Neutrophil (primary cell): Measurements from ENCODE around the gene PLEKHA3.

ENCODE experiments used
- H3K27ac ChIP-seq: fragments of 200-600 bp; sonication (generic); 2 replicates; pipeline ENCODE4 v1.5.1; 2016; ENCODE audit warnings: mild to moderate bottlenecking, moderate library complexity
- H3K27me3 ChIP-seq: fragments of 200-600 bp; sonication (generic); 2 replicates; pipeline ENCODE4 v1.6.0; 2016; ENCODE audit warnings: mild to moderate bottlenecking
- H3K36me3 ChIP-seq: fragments of 200-600 bp; sonication (generic); 2 replicates; pipeline ENCODE4 v1.5.1; 2017
- H3K4me1 ChIP-seq, 2 experiments: fragments of 200-600 bp in 1 of 2; sonication (generic) in 1 of 2; 1 replicate in 1 of 2; 2 replicates in 1 of 2; pipeline versions ENCODE4 v1.5.1 to v1.6.1; 2013 to 2016; ENCODE audit warnings: low read depth in 1 of 2, low read length in 1 of 2, mild to moderate bottlenecking in 1 of 2, moderate library complexity in 1 of 2; ENCODE audit not compliant: control insufficient read depth in 1 of 2, insufficient read depth in 1 of 2
- H3K4me3 ChIP-seq, 2 experiments: fragments of 200-600 bp in 1 of 2; sonication (generic) in 1 of 2; 1 replicate in 1 of 2; 2 replicates in 1 of 2; pipeline ENCODE4 v1.5.1; 2013 to 2016; ENCODE audit warnings: low read depth in 1 of 2, low read length in 1 of 2, mild to moderate bottlenecking in 1 of 2, moderate library complexity in 1 of 2
- H3K9me3 ChIP-seq: fragments of 200-600 bp; sonication (generic); 2 replicates; pipeline ENCODE4 v1.5.1; 2016
- TF ChIP-seq, protein P1 (sequence below): fragments of 200-600 bp; sonication (generic); IDR thresholded peaks from 2 replicates; pipeline ENCODE4 v1.5.1; 2016; ENCODE audit warnings: antibody characterized with exemption

The PLEKHA3 gene

DNA sequence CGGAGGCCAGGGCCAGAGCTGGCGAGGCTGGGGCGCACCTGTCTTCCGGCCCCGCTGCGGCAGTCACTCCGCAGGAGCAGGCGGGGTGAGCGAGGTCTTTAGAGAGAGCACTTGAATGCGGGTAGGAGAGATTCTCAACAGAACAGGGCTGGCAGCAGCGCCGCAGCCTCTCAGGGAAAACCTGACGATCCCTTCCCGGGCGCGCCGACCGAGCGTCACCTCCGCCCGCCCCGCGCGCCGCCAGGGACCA, 29.8 kb upstream of the PLEKHA3 start:
- Histone ChIP-seq H3K36me3 (no peaks in the 10 kb centered on the region), H3K27me3 (no peaks in the 10 kb centered on the region), H3K27ac (peak overlapping the region; percentile 90), H3K4me3 (peak overlapping the region; percentile 86 to 90), H3K9me3 (no peaks in the 10 kb centered on the region), H3K4me1 (peaks cover 16 to 19% of the 10 kb centered on the region in 2 experiments)
- TF ChIP-seq, protein P1, sequence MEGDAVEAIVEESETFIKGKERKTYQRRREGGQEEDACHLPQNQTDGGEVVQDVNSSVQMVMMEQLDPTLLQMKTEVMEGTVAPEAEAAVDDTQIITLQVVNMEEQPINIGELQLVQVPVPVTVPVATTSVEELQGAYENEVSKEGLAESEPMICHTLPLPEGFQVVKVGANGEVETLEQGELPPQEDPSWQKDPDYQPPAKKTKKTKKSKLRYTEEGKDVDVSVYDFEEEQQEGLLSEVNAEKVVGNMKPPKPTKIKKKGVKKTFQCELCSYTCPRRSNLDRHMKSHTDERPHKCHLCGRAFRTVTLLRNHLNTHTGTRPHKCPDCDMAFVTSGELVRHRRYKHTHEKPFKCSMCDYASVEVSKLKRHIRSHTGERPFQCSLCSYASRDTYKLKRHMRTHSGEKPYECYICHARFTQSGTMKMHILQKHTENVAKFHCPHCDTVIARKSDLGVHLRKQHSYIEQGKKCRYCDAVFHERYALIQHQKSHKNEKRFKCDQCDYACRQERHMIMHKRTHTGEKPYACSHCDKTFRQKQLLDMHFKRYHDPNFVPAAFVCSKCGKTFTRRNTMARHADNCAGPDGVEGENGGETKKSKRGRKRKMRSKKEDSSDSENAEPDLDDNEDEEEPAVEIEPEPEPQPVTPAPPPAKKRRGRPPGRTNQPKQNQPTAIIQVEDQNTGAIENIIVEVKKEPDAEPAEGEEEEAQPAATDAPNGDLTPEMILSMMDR = no peak

DNA sequence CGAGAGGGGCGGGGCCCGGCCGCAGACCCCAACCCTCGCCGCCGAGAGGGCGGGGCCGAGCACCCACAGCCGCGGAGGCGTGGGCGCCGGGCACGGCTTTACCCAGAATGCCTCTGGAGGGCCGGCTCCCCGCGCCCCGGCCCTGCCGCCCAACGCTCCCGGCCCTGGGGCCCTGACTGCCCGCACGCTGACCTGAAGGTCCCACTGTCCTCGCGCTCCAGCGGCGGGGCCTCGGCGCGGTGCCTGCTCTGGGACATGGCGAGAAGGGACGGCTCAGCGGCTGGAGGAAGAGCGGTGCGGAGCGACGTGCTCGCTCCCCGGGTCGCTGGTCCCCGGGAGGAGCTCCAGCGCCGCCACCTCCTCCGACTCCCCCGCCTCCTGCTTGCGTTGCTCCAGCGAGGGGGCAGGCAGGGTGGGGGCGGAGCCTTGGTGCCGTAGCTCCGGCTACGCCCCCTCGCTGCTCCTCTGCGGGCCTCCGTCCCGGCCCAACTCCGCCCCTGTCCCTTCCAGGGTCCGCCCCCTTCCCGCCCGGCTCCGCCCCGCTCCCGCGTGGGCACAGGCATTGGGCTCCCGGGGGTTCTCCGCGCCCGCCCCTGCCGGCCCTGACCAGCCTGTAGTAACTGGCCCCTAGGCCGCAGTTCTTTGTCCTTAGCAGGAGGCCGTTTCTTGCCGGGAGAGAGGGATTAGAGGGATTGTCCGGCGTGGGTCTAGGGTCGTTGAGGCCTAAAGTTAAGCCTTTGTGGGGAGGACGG, 29.3 kb upstream of the PLEKHA3 start, which contains the start of the genes PJVK and PRKRA:
Gene PJVK, plus strand, starts transcription at position 605 of the 752 bp plus-strand sequence. CDS start 2,032 bp downstream, outside the sequence.
Gene PRKRA, minus strand, starts transcription at position 402 of the 752 bp plus-strand sequence. Its CDS starts 145 bp downstream, at position 257.
- Histone ChIP-seq H3K9me3 (no peaks in the 10 kb centered on the region), H3K4me1 (peaks cover 16 to 19% of the 10 kb centered on the region in 2 experiments), H3K4me3 (peak within 1 kb of the TSS; percentile 86 to 90), H3K27ac (peak within 1 kb of the TSS; percentile 90), H3K27me3 (no peaks in the 10 kb centered on the region), H3K36me3 (no peaks in the 10 kb centered on the region)
- TF ChIP-seq, protein P1 = peak; percentile 45

GRCh38 chr2:178452334-178452733, 27.9 kb upstream of the PLEKHA3 start:
- TF ChIP-seq, protein P1 = no peak
- Histone ChIP-seq H3K27ac (no peak overlapping the region), H3K4me1 (peaks cover 16 to 19% of the 10 kb centered on the region in 2 experiments), H3K36me3 (no peaks in the 10 kb centered on the region), H3K4me3 (no peak overlapping the region), H3K9me3 (no peaks in the 10 kb centered on the region), H3K27me3 (no peaks in the 10 kb centered on the region)

DNA sequence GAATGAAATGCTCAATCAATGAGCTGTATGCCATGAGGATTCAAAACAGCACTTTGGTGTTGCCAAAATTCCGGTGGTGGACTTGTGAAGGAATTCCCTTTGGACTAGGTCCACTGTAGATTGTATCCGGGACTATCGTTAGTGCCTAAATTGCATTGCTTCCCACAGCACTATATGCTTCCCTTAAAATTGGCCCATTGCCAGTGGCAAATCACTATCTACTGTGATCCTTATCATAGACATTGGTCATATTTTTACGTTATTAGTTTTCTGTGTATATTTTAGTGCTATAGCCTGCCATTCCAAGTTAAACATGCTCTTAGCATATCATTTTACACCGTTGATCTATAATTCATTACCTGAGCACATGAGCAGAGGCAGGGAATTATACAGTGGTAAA, 27.4 kb upstream of the PLEKHA3 start:
- Histone ChIP-seq H3K4me1 (peaks cover 16 to 19% of the 10 kb centered on the region in 2 experiments), H3K9me3 (no peaks in the 10 kb centered on the region), H3K27me3 (no peaks in the 10 kb centered on the region), H3K27ac (no peak overlapping the region), H3K4me3 (no peak overlapping the region), H3K36me3 (no peaks in the 10 kb centered on the region)
- TF ChIP-seq, protein P1 = no peak

GRCh38 chr2:178455947-178456346, 24.3 kb upstream of the PLEKHA3 start:
- no peaks in the 10 kb centered on the region for H3K36me3 ChIP-seq
- peaks cover 7 to 9% of the 10 kb centered on the region in 2 experiments for H3K4me1 ChIP-seq
- TF ChIP-seq, protein P1 = no peak

More at GRCh38 chr2:178455947-178456346, 24.3 kb upstream of the PLEKHA3 start:
- H3K9me3 ChIP-seq = no peaks in the 10 kb centered on the region
- no peak overlapping the region for H3K4me3 ChIP-seq
- no peak overlapping the region for H3K27ac ChIP-seq
- H3K27me3 ChIP-seq = no peaks in the 10 kb centered on the region
